NCI-H69 (cell line): ENCODE data around the gene MFAP1.
"Not testable (repeated sequence)": the region's sequence is repeated elsewhere in the genome, so short reads cannot be mapped to it uniquely, and the experiment has no call there.

Experiments used
- DNase-seq: peaks from one replicate; lab custom pipeline; 2025; lab: John Stamatoyannopoulos, UW

Gene MFAP1, protein sequence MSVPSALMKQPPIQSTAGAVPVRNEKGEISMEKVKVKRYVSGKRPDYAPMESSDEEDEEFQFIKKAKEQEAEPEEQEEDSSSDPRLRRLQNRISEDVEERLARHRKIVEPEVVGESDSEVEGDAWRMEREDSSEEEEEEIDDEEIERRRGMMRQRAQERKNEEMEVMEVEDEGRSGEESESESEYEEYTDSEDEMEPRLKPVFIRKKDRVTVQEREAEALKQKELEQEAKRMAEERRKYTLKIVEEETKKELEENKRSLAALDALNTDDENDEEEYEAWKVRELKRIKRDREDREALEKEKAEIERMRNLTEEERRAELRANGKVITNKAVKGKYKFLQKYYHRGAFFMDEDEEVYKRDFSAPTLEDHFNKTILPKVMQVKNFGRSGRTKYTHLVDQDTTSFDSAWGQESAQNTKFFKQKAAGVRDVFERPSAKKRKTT

GRCh38 chr15:43824302-43825246 is at the start of gene MFAP1:
Gene MFAP1, minus strand, starts transcription at chr15:43824690. Its CDS starts 121 bp downstream, at chr15:43824569.
- DNase-seq, result peak; percentile 99

GRCh38 chr15:43873651-43874050 is 49.2 kb upstream of the MFAP1 start:
- DNase-seq, result no peak

DNA sequence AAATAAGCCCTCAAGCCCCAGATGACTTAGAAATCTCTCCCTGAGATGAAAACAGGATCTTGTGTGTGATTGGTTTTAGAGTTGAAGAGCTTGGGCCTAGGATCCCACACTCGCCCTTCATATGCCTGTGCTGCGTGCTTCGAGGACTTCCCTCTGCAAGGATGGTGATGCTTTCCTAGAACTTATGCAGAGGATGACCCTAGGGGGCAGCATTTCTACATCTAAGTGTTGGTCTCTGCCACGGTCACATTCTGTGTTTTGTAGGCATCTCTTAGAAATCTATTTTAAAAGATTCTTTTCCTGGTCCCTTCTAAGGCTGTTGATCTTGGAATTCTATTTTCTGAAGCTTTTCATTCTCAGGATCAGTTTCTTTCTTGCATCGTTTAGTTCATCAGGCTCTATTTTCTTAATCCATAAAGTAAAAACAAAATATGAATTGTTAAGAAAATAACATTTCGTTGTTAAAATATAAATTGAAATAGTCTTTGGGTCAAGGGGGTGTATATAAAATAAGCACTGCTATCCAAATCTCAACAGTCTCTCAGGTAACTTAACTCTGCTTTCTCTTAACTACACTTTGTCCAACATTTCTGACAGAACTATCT is 48.0 kb upstream of the MFAP1 start:
- DNase-seq, result peak; percentile 78

DNA sequence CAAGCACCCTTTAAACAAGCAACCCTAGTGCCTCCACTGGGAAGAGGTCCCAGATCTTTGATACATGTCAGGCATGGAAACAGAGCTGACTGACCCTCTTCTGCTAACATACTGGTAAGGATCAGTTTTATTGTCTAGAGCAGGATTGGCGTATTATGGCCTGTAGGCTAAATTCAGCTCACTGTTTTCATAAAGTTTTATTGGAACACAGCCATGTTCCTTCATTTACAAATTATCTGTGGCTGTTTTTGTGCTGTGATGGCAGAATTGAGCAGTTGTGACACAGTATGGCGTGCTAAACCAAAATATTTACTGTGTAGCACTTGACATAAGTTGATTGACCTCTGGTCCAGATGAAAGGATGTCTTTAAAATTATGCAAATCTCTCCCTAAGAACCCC is 47.3 kb upstream of the MFAP1 start:
- no peak for DNase-seq

- peak; percentile 77 for DNase-seq
Measured at GRCh38 chr15:43868406-43868805, 43.9 kb upstream of the MFAP1 start.

- DNase-seq, result no peak
Measured at GRCh38 chr15:43867096-43867495, 42.6 kb upstream of the MFAP1 start.

- DNase-seq, result not testable (repeated sequence)
Measured at GRCh38 chr15:43866636-43867035, 42.1 kb upstream of the MFAP1 start.

DNA sequence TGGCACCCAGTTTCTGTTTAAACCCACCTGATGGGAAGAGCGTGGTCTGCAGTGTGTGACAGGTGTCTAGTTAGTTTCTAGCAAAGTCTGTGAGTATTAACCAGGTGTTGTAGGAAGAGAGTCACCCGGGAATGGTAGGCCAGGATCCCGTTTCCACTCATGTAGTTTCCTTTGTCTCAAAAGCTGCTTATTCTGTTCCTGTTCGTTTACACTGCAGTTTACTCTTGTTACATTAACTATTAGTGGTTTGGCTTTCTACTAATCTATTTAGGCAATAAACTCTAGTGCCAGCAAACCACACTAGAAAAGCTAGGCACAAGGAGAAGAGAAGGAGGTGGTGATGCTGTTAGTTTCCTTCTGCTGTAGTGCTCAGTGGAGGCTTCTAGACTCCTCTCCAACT is 35.1 kb upstream of the MFAP1 start:
- DNase-seq, result no peak

GRCh38 chr15:43854801-43855200 is 30.3 kb upstream of the MFAP1 start:
- no peak for DNase-seq

- DNase-seq, result no peak
Measured at GRCh38 chr15:43852607-43853006, 28.1 kb upstream of the MFAP1 start.

DNA sequence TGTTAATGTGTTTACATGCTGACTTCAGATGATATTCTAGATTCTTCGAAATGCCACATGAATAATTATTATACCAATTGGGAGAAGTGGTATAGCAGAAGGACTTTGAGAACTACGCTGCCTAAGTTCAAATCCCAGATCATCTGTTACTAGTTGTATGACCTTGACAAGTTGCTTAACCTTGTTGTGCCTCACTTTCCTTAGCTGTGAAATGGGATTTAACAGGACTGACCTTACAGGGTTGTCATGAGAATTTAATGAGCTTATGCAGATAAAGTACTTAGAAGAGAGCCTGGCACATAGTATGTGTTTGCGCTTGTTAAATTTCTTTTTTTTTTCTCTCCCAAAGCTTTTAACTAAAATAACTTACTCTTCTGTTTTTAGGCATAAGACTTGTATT is 26.8 kb upstream of the MFAP1 start:
- DNase-seq, result no peak

DNA sequence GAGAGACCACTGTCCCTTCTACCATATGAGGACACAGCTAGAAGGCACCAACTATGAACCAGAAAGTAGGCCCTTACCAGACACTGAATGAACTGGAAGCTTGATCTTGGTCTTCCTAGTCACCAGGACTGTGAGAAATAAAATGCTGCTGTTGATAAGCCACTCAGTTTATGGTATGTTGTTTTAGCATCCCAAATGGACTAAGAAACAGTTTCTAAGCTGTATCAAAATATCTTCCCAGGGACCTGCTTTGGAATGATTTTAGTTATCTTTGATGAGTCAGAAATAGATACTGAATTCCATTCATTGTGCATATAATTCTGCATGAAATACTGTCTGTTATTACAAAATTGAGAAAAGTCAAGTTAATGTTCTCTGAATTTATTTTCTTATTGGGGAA is 20.9 kb upstream of the MFAP1 start:
- no peak for DNase-seq

DNA sequence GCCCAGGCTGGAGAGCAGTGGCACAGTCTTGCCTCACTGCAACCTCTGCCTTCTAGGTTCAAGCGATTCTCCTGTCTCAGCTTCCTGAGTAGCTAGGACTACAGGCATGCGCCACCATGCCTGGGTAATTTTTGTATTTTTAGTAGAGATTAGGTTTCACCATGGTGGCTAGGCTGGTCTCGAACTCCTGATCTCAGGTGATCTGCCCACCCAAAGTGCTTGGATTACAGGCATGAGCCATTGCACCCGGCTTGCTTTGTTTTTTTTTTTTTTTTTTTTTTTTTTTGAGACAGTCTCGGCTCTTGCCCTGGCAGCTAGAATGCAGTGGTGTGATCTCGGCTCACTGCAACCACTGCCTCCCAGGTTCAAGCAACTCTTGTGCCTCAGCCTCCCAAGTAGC is 8.0 kb upstream of the MFAP1 start:
- not testable (repeated sequence) for DNase-seq

- DNase-seq, result not testable (repeated sequence)
Measured at GRCh38 chr15:43831519-43832052, 7.1 kb upstream of the MFAP1 start.

DNA sequence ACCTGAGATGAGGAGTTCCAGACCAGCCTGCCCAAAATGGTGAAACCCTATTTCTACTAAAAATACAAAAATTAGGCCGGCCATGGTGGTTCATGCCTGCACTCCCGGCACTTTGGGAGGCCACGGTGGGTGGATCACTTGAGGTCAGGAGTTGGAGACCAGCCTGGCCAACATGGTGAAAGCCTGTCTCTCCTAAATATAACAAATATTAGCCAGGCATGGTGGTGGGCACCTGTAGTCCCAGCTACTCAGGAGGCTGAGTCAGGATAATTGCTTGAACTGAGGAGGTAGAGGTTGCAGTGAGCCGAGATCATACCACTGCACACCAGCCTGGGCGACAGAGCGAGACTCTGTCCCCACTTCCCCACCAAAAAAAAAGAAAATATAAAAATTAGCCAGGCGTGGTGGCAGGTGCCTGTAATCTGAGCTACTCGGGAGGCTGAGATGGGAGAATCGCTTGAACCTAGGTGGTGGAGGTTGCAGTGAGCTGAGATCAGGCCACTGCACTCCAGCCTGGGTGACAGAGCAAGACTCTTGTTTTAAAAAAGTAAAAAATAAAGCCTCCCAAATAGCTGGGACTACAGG is 6.3 kb upstream of the MFAP1 start:
- not testable (repeated sequence) for DNase-seq

DNA sequence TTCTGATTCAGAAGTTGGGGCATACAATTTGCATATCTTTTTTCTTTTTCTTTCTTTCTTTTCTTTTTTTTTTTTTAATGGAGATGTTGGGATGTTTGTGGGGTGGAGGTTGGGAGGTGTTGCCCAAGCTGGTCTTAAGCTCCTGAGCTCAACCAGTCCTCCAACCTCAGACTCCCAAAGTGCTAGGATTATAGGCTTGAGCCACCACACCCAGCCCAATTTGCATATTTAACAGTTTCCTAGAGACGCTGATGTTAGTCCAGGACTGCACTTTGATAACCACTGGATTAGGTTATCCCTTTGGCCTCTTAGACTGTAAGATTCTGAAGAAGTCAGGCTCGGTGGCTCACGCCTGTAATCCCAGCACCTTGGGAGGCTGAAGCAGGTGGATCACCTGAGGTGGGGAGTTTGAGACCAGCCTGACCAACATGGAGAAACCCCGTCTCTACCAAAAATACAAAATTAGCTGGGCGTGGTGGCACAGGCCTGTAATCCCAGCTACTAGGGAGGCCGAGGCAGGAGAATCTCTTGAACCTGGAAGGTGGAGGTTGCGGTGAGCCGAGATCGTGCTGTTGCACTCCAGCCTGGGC is 5.6 kb upstream of the MFAP1 start:
- not testable (repeated sequence) for DNase-seq

GRCh38 chr15:43828061-43828657 is 3.7 kb upstream of the MFAP1 start:
- DNase-seq, result peak; percentile 52

GRCh38 chr15:43826508-43827341 is 2.2 kb upstream of the MFAP1 start, which contains the start of gene WDR76:
Gene WDR76, plus strand, starts transcription at chr15:43827002. Its CDS starts 31 bp downstream, at chr15:43827033.
- peak; percentile 98 for DNase-seq

DNA sequence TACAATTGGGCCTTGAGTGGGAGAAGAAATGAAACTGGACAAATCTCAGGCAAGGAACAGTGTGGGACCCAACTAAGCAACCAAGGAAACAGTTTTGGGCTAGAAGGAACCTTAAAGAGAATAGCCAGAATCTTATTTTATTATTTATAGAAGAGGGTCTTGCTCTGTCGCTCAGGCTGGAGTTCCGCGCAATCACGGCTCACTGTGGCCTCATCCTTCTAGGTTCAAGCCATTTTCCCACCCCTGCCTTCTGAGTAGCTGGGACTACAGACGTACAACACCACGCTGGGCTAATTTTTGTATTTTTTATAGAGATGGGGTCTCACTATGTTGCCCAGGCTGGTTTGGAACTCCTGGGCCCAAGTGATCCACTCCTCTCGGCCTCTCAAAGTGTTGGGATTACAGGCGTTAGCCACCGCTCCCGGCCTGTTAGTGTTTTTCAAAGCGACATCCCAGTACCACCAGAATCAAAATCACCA is 1.6 kb upstream of the MFAP1 start:
- DNase-seq, result no peak

- not testable (repeated sequence) for DNase-seq
Measured at GRCh38 chr15:43825305-43825704, 815 bp upstream of the MFAP1 start.
